Activated naive CD4-positive, alpha-beta T cell treated with anti-CD3 and anti-CD28 coated beads for 36 hours (primary cell): Measurements from ENCODE around the gene TPSG1. TPM values are rescaled to one million over a fixed set of nuclear protein-coding genes. Genes with fewer than 3 reads are reported as not detected.

Experiments
- CTCF ChIA-PET: fragments of 350-600 bp; sonication (Branson Sonifier 250); formaldehyde crosslinking; loops from one replicate; lab custom pipeline; 2021; ENCODE audit warnings: antibody characterized with exemption; lab: Charles Lee
- DNase-seq: peaks from one replicate; pipeline ENCODE4 v3.0.0-alpha.2; 2020
- H3K27ac Mint-ChIP-seq: one replicate; pipeline ENCODE4 v1.8.0; 2021; ENCODE audit warnings: mild to moderate bottlenecking, mixed read lengths
- H3K27me3 Mint-ChIP-seq: one replicate; pipeline ENCODE4 v1.8.0; 2021; ENCODE audit warnings: low read depth, mixed read lengths
- H3K36me3 Mint-ChIP-seq: one replicate; pipeline ENCODE4 v1.8.0; 2021; ENCODE audit warnings: low read depth, mixed read lengths
- H3K4me1 Mint-ChIP-seq: one replicate; pipeline ENCODE4 v1.8.0; 2021; ENCODE audit warnings: low read depth, mixed read lengths
- H3K4me3 Mint-ChIP-seq: one replicate; pipeline ENCODE4 v1.8.0; 2021; ENCODE audit warnings: mild to moderate bottlenecking, moderate library complexity, mixed read lengths
- H3K9me3 Mint-ChIP-seq: one replicate; pipeline ENCODE4 v1.8.0; 2021; ENCODE audit warnings: mixed read lengths
- intact Hi-C: fragments of 100-400 bp; cut with micrococcal nuclease; formaldehyde crosslinking; loops from one replicate; pipeline ENCODE4 v1.15.1; 2023
- total RNA-seq, 2 experiments: library from RNA; stranded (reverse); gene quantifications; one replicate each; pipeline ENCODE4 v1.2.3, GENCODE V29; 2021

TPSG1 gene
- total RNA-seq, 2 experiments from 2014 or later = not detected

GRCh38 chr16:1214719-1215118 is 10.3 kb downstream of the TPSG1 start:
- H3K36me3 Mint-ChIP-seq = no peaks in the 10 kb centered on the region
- intact Hi-C loops = no loop called here
- H3K4me3 Mint-ChIP-seq = no peak overlapping the region

GRCh38 chr16:1213796-1214372 is 11.2 kb downstream of the TPSG1 start:
- H3K36me3 Mint-ChIP-seq = no peaks in the 10 kb centered on the region
- no peaks in the 10 kb centered on the region for H3K9me3 Mint-ChIP-seq
- intact Hi-C loops = no loop called here

More at GRCh38 chr16:1214719-1215118, 10.3 kb downstream of the TPSG1 start:
- Mint-ChIP-seq H3K9me3 (no peaks in the 10 kb centered on the region), H3K4me1 (no peaks in the 10 kb centered on the region), H3K27ac (no peak overlapping the region), H3K27me3 (no peaks in the 10 kb centered on the region)
- no peak for DNase-seq
- CTCF ChIA-PET = interaction anchor here (0.5 kb wide), 1 partner anchor 32 kb away, joined by 3 read pairs; no protein-coding TSS in a partner anchor

DNA sequence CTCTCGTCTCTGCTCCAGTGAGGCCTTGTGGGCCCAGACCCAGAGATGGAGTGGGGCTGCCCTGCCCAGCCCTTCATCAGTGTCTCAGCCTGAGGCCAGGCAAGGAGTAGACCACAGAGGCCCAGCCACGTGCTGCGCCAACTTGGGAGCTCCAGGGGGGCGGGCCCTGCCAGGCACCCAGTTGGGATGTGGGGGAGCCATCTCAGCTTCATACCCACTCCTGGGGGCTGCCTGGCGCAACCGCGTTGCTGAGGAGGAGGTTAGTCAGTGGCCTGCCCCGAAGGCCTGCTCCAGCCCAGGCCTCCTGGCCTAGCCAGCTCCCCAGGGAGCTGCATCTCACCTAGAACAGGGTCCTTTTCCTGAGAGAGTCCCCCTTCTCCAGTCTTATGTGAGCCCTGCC is 11.8 kb downstream of the TPSG1 start:
- Mint-ChIP-seq H3K27ac (no peak overlapping the region), H3K36me3 (no peaks in the 10 kb centered on the region), H3K27me3 (no peaks in the 10 kb centered on the region), H3K4me3 (no peak overlapping the region), H3K9me3 (no peaks in the 10 kb centered on the region), H3K4me1 (no peaks in the 10 kb centered on the region)
- DNase-seq = no peak
- CTCF ChIA-PET = interaction anchor here (0.5 kb wide), 1 partner anchor 1057 kb away, joined by 3 read pairs; no protein-coding TSS in a partner anchor
- intact Hi-C loops = no loop called here

More at GRCh38 chr16:1213796-1214372, 11.2 kb downstream of the TPSG1 start:
- no peak overlapping the region for H3K27ac Mint-ChIP-seq
- CTCF ChIA-PET = no interaction called here
- no peaks in the 10 kb centered on the region for H3K27me3 Mint-ChIP-seq
- H3K4me3 Mint-ChIP-seq = no peak overlapping the region
- no peak for DNase-seq
- H3K4me1 Mint-ChIP-seq = no peaks in the 10 kb centered on the region

DNA sequence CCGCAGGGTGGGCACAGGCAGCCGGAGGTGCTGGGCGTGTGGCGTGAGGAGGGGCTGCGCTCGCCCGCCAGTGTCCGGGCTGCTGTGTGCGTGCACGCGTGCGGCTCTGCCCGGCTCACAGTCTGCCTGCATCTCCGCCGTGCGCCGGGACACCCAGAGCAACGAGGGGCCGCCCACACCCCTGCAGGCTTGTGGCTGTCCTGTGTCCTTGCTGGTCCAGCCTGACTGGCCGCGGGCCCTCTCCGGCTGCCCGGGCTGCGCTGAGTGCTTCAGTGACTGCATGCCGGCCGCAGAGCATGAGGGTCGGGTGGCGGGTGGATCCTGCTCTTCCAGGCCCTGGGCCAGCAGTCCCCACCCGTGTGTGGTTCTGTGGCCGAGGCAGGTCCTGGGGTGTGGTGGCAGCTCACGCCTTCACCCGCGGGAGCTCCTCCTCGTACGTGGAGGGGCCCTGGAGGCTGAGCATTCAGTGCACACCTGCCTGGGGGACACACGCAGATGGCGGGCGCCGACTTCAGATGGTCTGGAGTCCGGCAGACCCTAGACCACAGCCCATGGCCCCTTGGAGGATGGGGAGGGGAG is 12.4 kb downstream of the TPSG1 start:
- no peak for DNase-seq
- Mint-ChIP-seq H3K27ac (no peak overlapping the region), H3K9me3 (no peaks in the 10 kb centered on the region), H3K4me1 (no peaks in the 10 kb centered on the region), H3K27me3 (no peaks in the 10 kb centered on the region), H3K4me3 (no peak overlapping the region), H3K36me3 (no peaks in the 10 kb centered on the region)
- intact Hi-C loops = no loop called here
- CTCF ChIA-PET = interaction anchor here (0.5 kb wide), 1 partner anchor 1056 kb away, joined by 3 read pairs; no protein-coding TSS in a partner anchor

DNA sequence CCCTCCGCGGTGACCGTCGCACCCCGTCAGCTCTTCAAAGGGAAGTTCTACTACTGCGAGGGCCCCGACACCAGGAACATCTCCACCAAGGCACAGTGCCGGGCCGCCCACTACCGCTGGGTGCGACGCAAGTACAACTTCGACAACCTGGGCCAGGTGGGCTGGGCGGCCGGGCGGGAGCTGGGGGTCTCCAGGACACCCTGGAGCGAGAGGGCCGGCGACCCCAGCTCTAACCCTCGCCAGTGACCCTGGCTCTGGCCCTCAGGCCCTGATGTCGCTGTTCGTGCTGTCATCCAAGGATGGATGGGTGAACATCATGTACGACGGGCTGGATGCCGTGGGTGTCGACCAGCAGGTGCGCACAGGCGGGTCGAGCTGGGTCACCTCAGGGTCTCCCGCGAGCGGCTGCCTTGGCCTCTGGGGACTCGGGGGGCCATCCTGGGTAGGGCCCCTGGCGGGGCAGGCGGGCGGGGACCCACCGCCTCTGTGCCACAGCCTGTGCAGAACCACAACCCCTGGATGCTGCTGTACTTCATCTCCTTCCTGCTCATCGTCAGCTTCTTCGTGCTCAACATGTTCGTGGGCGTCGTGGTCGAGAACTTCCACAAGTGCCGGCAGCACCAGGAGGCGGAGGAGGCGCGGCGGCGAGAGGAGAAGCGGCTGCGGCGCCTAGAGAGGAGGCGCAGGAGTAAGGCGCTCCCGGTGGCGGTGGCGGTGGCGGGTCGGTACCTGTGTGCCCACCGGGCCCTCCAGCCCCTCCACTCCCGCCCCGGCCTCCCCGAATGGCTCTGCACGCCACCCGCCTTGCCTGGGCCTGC is 13.4 kb downstream of the TPSG1 start:
- H3K9me3 Mint-ChIP-seq = no peaks in the 10 kb centered on the region
- intact Hi-C loops = no loop called here

GRCh38 chr16:1210461-1210860 is 14.6 kb downstream of the TPSG1 start:
- Mint-ChIP-seq H3K27me3 (no peaks in the 10 kb centered on the region), H3K4me1 (no peaks in the 10 kb centered on the region), H3K9me3 (no peaks in the 10 kb centered on the region), H3K27ac (no peak overlapping the region), H3K4me3 (no peak overlapping the region), H3K36me3 (no peaks in the 10 kb centered on the region)
- intact Hi-C loops = no loop called here
- DNase-seq = no peak
- CTCF ChIA-PET = no interaction called here

More for the DNA sequence above, 13.4 kb downstream of the TPSG1 start:
- H3K36me3 Mint-ChIP-seq = no peaks in the 10 kb centered on the region
- no peaks in the 10 kb centered on the region for H3K27me3 Mint-ChIP-seq
- CTCF ChIA-PET = no interaction called here
- no peak overlapping the region for H3K4me3 Mint-ChIP-seq
- H3K4me1 Mint-ChIP-seq = no peaks in the 10 kb centered on the region
- H3K27ac Mint-ChIP-seq = no peak overlapping the region
- no peak for DNase-seq

DNA sequence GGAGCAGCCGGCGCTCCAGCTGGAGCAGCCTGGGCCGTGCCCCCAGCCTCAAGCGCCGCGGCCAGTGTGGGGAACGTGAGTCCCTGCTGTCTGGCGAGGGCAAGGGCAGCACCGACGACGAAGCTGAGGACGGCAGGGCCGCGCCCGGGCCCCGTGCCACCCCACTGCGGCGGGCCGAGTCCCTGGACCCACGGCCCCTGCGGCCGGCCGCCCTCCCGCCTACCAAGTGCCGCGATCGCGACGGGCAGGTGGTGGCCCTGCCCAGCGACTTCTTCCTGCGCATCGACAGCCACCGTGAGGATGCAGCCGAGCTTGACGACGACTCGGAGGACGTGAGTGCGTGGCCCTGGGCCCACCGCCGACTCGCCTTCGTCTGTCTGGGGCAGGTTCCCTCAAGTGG is 16.0 kb downstream of the TPSG1 start:
- Mint-ChIP-seq H3K4me1 (no peaks in the 10 kb centered on the region), H3K9me3 (no peaks in the 10 kb centered on the region), H3K27me3 (no peaks in the 10 kb centered on the region), H3K36me3 (no peaks in the 10 kb centered on the region), H3K4me3 (no peak overlapping the region), H3K27ac (no peak overlapping the region)
- intact Hi-C loops = no loop called here
- DNase-seq = no peak
- CTCF ChIA-PET = no interaction called here

- H3K36me3 Mint-ChIP-seq = no peaks in the 10 kb centered on the region
- no peaks in the 10 kb centered on the region for H3K27me3 Mint-ChIP-seq
- peak overlapping the region; percentile 8 for H3K4me3 Mint-ChIP-seq
- DNase-seq = no peak
- CTCF ChIA-PET = no interaction called here
- H3K9me3 Mint-ChIP-seq = no peaks in the 10 kb centered on the region
- no peaks in the 10 kb centered on the region for H3K4me1 Mint-ChIP-seq
- intact Hi-C loops = no loop called here
- H3K27ac Mint-ChIP-seq = peak overlapping the region; percentile 44
Measured at GRCh38 chr16:1208239-1208830, 16.7 kb downstream of the TPSG1 start.

DNA sequence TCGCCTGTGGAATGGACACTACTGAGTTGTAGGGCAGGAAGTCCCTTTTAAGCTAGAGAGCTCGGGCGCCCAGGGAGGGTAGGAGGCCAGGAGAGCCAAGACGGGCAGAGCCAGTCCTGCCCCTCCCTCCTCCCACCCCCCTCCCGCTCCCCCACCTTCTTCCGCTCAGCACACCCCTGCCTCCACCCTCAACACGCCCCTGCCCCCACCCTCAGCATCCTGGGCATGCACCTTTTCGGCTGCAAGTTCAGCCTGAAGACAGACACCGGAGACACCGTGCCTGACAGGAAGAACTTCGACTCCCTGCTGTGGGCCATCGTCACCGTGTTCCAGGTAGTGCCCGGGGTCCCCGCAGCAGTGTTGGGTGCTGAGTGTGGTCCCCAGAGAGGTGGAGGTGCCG is 18.3 kb downstream of the TPSG1 start:
- Mint-ChIP-seq H3K4me3 (no peak overlapping the region), H3K9me3 (no peaks in the 10 kb centered on the region), H3K27me3 (no peaks in the 10 kb centered on the region), H3K27ac (no peak overlapping the region), H3K4me1 (no peaks in the 10 kb centered on the region), H3K36me3 (no peaks in the 10 kb centered on the region)
- no peak for DNase-seq
- intact Hi-C loops = no loop called here
- CTCF ChIA-PET = no interaction called here

DNA sequence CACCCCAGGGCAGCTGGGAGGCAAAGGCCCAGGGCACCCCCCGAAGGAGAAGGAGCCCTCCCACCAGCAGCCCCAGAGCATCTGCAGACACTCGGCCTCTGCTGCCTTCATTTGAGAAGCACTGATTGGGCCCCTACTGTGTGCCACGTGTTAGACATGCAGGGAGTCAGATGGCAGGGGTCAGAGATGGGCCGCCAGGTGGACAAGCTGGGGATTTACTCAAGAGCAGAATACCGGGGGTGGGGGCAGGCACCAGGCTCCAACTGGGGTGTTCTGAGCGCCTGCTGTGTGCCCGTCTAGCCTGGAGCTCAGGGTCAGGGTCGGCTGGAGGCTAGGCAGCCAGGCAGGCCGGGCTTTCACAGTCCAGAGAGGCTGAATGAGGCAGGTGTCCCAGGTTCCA is 18.7 kb downstream of the TPSG1 start:
- Mint-ChIP-seq H3K27ac (no peak overlapping the region), H3K9me3 (no peaks in the 10 kb centered on the region), H3K4me3 (no peak overlapping the region), H3K36me3 (no peaks in the 10 kb centered on the region), H3K4me1 (no peaks in the 10 kb centered on the region), H3K27me3 (no peaks in the 10 kb centered on the region)
- CTCF ChIA-PET = no interaction called here
- intact Hi-C loops = no loop called here
- no peak for DNase-seq

GRCh38 chr16:1204933-1205332 is 20.1 kb downstream of the TPSG1 start:
- no peaks in the 10 kb centered on the region for H3K27me3 Mint-ChIP-seq
- CTCF ChIA-PET = no interaction called here
- no peak for DNase-seq
- no peaks in the 10 kb centered on the region for H3K9me3 Mint-ChIP-seq
- no peak overlapping the region for H3K4me3 Mint-ChIP-seq
- no peaks in the 10 kb centered on the region for H3K4me1 Mint-ChIP-seq
- H3K36me3 Mint-ChIP-seq = no peaks in the 10 kb centered on the region
- no peak overlapping the region for H3K27ac Mint-ChIP-seq
- intact Hi-C loops = no loop called here

GRCh38 chr16:1202274-1202673 is 22.8 kb downstream of the TPSG1 start:
- H3K4me1 Mint-ChIP-seq = no peaks in the 10 kb centered on the region
- DNase-seq = no peak
- no peak overlapping the region for H3K4me3 Mint-ChIP-seq
- intact Hi-C loops = no loop called here
- no peak overlapping the region for H3K27ac Mint-ChIP-seq
- H3K9me3 Mint-ChIP-seq = no peaks in the 10 kb centered on the region
- H3K36me3 Mint-ChIP-seq = no peaks in the 10 kb centered on the region
- no peaks in the 10 kb centered on the region for H3K27me3 Mint-ChIP-seq
- CTCF ChIA-PET = no interaction called here
